Glutamatergic neuron (in vitro differentiated cells): ENCODE measurements around the gene ZIC5. TPM values are rescaled to one million over a fixed set of nuclear protein-coding genes. Genes with fewer than 3 reads are reported as not detected.

Source experiments
- DNase-seq: peaks from one replicate; pipeline ENCODE4 v3.0.0; 2022
- H3K27ac Mint-ChIP-seq: one replicate; pipeline ENCODE4 v1.8.0; 2020; ENCODE audit warnings: mild to moderate bottlenecking, mixed read lengths, inconsistent platforms; ENCODE audit not compliant: unreplicated experiment
- H3K27me3 Mint-ChIP-seq: one replicate; pipeline ENCODE4 v1.8.0; 2020; ENCODE audit warnings: mild to moderate bottlenecking, moderate library complexity, mixed read lengths, inconsistent platforms; ENCODE audit not compliant: unreplicated experiment
- H3K36me3 Mint-ChIP-seq: one replicate; pipeline ENCODE4 v1.8.0; 2020; ENCODE audit warnings: mild to moderate bottlenecking, mixed read lengths, inconsistent platforms; ENCODE audit not compliant: unreplicated experiment
- H3K4me1 Mint-ChIP-seq: one replicate; pipeline ENCODE4 v1.8.0; 2020; ENCODE audit warnings: mild to moderate bottlenecking, low read depth, mixed read lengths, inconsistent platforms; ENCODE audit not compliant: unreplicated experiment
- H3K4me3 Mint-ChIP-seq: one replicate; pipeline ENCODE4 v1.8.0; 2020; ENCODE audit warnings: mild to moderate bottlenecking, mixed read lengths, inconsistent platforms; ENCODE audit not compliant: unreplicated experiment
- H3K9me3 Mint-ChIP-seq: one replicate; pipeline ENCODE4 v1.8.0; 2020; ENCODE audit warnings: mild to moderate bottlenecking, moderate library complexity, mixed read lengths, inconsistent platforms; ENCODE audit not compliant: unreplicated experiment
- total RNA-seq: library from RNA; stranded (reverse); fragmentation: NEBNext Ultra II Directional; extraction: Animal tissue kit (Norgen Biotek cat#: 25700); gene quantifications from one replicate; pipeline ENCODE4 v1.2.1, GENCODE V29; 2021; ENCODE audit not compliant: unreplicated experiment
- TF ChIP-seq, protein P1 (sequence below): fragments of 200-600 bp; sonication (generic); IDR thresholded peaks from one replicate; pipeline ENCODE4 v1.5.0; 2021; ENCODE audit not compliant: partially characterized antibody, unreplicated experiment

Gene ZIC5
- total RNA-seq, 1 donor from 2014 or later: 0.47 TPM

DNA sequence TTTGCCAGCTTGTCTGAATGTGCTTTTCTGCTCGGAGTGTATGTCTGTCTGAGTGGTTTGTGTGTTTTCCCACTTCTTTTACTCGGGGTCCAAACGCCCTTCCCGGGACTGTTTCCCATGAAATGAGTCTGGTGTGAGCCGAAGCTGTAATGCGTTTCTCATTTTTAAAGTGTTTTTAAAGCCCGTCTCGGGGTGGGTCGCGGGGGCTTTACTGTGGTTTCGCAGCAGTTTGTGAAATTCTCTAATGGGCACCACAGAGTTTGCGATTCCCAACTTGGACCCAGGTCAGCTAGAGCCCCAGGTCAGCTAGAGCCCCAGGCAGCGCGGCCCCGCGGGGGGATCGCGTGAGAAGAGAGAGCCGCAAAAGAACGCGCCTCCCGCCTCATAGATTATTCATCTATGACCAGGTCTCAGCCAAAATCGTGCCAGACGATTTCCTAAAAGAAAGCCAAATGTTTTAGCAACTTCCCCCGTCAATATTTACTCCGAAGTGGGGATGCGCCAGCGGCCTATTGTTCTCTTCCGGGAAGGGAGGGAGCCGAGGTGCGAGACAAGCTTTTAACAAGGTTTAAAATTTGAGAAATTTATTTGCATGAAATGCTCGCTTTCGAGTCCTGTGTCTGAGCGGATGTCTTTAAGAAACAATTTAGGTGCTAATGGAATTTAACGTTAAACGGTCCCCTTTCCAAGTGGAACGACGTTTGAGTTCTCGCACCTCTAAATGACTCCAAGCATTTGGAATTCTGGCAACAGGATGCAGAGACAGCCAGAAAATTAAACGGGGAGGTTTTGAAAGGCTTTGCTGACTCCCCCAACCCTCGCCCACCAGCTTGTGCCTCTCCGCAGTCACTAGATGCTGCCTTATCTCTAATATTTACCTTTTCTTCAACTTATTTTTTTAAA lies 12.2 kb upstream of the ZIC5 start:
- peak overlapping the region; percentile 75 for H3K27ac Mint-ChIP-seq
- H3K27me3 Mint-ChIP-seq: peaks cover 45% of the 10 kb centered on the region
- TF ChIP-seq, protein P1, sequence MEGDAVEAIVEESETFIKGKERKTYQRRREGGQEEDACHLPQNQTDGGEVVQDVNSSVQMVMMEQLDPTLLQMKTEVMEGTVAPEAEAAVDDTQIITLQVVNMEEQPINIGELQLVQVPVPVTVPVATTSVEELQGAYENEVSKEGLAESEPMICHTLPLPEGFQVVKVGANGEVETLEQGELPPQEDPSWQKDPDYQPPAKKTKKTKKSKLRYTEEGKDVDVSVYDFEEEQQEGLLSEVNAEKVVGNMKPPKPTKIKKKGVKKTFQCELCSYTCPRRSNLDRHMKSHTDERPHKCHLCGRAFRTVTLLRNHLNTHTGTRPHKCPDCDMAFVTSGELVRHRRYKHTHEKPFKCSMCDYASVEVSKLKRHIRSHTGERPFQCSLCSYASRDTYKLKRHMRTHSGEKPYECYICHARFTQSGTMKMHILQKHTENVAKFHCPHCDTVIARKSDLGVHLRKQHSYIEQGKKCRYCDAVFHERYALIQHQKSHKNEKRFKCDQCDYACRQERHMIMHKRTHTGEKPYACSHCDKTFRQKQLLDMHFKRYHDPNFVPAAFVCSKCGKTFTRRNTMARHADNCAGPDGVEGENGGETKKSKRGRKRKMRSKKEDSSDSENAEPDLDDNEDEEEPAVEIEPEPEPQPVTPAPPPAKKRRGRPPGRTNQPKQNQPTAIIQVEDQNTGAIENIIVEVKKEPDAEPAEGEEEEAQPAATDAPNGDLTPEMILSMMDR: no peak
- H3K9me3 Mint-ChIP-seq: peaks cover 17% of the 10 kb centered on the region
- peaks cover 18% of the 10 kb centered on the region for H3K4me1 Mint-ChIP-seq
- H3K36me3 Mint-ChIP-seq: no peaks in the 10 kb centered on the region
- H3K4me3 Mint-ChIP-seq: peak overlapping the region; percentile 93
- peak; percentile 34 for DNase-seq

DNA sequence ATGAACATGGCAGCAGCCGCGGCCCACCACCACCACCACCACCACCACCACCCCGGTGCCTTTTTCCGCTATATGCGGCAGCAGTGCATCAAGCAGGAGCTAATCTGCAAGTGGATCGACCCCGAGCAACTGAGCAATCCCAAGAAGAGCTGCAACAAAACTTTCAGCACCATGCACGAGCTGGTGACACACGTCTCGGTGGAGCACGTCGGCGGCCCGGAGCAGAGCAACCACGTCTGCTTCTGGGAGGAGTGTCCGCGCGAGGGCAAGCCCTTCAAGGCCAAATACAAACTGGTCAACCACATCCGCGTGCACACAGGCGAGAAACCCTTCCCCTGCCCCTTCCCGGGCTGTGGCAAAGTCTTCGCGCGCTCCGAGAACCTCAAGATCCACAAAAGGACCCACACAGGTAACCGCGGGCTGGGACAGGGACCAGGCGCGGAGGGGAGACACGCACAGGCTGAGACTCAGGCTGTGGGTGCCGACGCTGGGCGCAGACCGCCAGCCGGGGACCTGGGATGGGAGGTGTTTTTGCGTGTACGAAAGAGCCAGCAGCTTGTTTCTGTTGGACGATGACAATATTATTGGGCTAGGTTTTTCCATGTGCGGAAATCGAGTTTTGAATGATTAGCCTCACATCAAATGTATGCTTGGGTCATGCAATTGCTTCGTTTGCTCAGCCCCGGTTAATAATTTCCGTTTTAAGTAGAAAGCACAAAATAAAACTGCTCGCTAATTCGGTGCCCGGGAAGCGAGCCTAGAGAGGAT lies 11.3 kb upstream of the ZIC5 start:
- peak overlapping the region; percentile 93 for H3K4me3 Mint-ChIP-seq
- TF ChIP-seq, protein P1: no peak
- H3K4me1 Mint-ChIP-seq: peaks cover 18% of the 10 kb centered on the region
- peak; percentile 35 for DNase-seq
- peaks cover 17% of the 10 kb centered on the region for H3K9me3 Mint-ChIP-seq
- H3K27me3 Mint-ChIP-seq: peaks cover 45% of the 10 kb centered on the region
- H3K27ac Mint-ChIP-seq: peak overlapping the region; percentile 75
- no peaks in the 10 kb centered on the region for H3K36me3 Mint-ChIP-seq

GRCh38 chr13:99982036-99982730 lies 10.6 kb upstream of the ZIC5 start:
- TF ChIP-seq, protein P1: no peak

DNA sequence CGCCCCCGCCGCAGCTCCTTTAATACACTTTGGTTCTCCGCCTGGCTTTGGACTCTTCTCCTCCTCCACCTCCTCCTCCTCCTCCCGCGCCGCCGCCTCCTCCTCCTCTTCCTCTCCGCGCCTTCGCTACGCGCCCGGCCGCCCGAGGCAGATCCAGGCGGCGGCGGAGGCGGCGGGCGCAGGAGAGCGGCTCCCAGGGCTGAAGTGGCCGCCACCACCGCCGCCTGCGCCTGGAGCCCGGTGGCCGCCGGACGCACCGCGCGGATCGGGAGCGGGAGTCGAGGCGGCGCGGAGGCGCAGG lies 10.1 kb upstream of the ZIC5 start, which contains the start of gene ZIC2:
ZIC2 (plus strand) TSS at position 50 of the 301 bp plus-strand sequence. CDS start 281 bp downstream, outside the sequence.
- Mint-ChIP-seq H3K27me3 (peaks cover 41% of the 10 kb centered on the region), H3K4me1 (peaks cover 18% of the 10 kb centered on the region), H3K27ac (peak within 1 kb of the TSS; percentile 75), H3K4me3 (peak within 1 kb of the TSS; percentile 93), H3K36me3 (no peaks in the 10 kb centered on the region), H3K9me3 (peaks cover 17% of the 10 kb centered on the region)
- TF ChIP-seq, protein P1: no peak
- no peak for DNase-seq

More at GRCh38 chr13:99982036-99982730, 10.6 kb upstream of the ZIC5 start:
- peaks cover 17% of the 10 kb centered on the region for H3K9me3 Mint-ChIP-seq
- no peaks in the 10 kb centered on the region for H3K36me3 Mint-ChIP-seq
- H3K27ac Mint-ChIP-seq: peak overlapping the region; percentile 75
- DNase-seq: peak; percentile 66
- peaks cover 41% of the 10 kb centered on the region for H3K27me3 Mint-ChIP-seq
- peak overlapping the region; percentile 93 for H3K4me3 Mint-ChIP-seq
- peaks cover 18% of the 10 kb centered on the region for H3K4me1 Mint-ChIP-seq
